Measurements from ENCODE around the gene SAV1. TPM values are rescaled to one million over a fixed set of nuclear protein-coding genes. Genes with fewer than 3 reads are reported as not detected.

Gene SAV1
- total and polyA plus RNA-seq, 2 of the 8 experiments (the other 6 are each of a cell fraction or from before 2014, with no cell fraction given): 15.9 to 78.3 TPM

- no peak overlapping the region for H2BK5ac ChIP-seq (ENCODE audit: low read depth, low read length)
- FAIRE-seq: no peak
- H2AK5ac ChIP-seq (ENCODE audit: low read depth, low read length): no peak overlapping the region
- no peak overlapping the region for H2AFZ ChIP-seq (ENCODE audit: low read length)
- no peak overlapping the region for H3K4me2 ChIP-seq (ENCODE audit: insufficient read depth in 1 of 2, low read depth in 2 of 2, low read length in 2 of 2)
- H4K91ac ChIP-seq (replicated peaks; ENCODE audit: insufficient read length, low read length): no peak overlapping the region
- no peak overlapping the region for H3K18ac ChIP-seq (ENCODE audit: extremely low read depth, low read length)
- no peaks in the 10 kb centered on the region for H3K27me3 ChIP-seq (replicated peaks in 1 of 4; ENCODE audit: control insufficient read depth in 3 of 4, extremely low read depth in 1 of 4, insufficient read depth in 3 of 4, low read length in 3 of 4)
- no peak overlapping the region for H3K56ac ChIP-seq (replicated peaks; ENCODE audit: insufficient read length, low read depth, low read length)
- POLR2A ChIA-PET (ENCODE audit: partially characterized antibody): interaction anchor here (1.2 kb wide), 1 partner anchor 9 kb away, joined by 4 read pairs; no protein-coding TSS in a partner anchor
- no peak overlapping the region for H2BK20ac ChIP-seq (ENCODE audit: low read length)
- no peaks in the 10 kb centered on the region for H3K4me1 ChIP-seq (replicated peaks in 1 of 4; ENCODE audit: control insufficient read depth in 3 of 4, insufficient read depth in 4 of 4, low read length in 3 of 4)
- no peaks in the 10 kb centered on the region; the same call in 1 of the 2 replicates for H3K79me1 ChIP-seq (ENCODE audit: low read depth, low read length)
- H3K79me2 ChIP-seq (ENCODE audit: control insufficient read depth in 1 of 2, insufficient read depth in 2 of 2, low read length in 2 of 2): peaks cover 0 to 11% of the 10 kb centered on the region in 2 experiments; a peak in 1 of 4 replicates
- H4K20me1 ChIP-seq (replicated peaks in 1 of 2; ENCODE audit: control insufficient read depth in 1 of 2, insufficient read depth in 2 of 2, low read length in 2 of 2): peaks cover 0 to 5% of the 10 kb centered on the region in 2 experiments
- no peak overlapping the region for H4K5ac ChIP-seq (ENCODE audit: insufficient read length, low read depth, low read length)
- H4K8ac ChIP-seq (ENCODE audit: extremely low read depth, insufficient read depth, low read length): no peak overlapping the region
- H3K36me3 ChIP-seq (ENCODE audit: control insufficient read depth in 2 of 4, insufficient read depth in 4 of 4, low read length in 3 of 4): peaks cover 0 to 28% (median 6%) of the 10 kb centered on the region in 4 experiments; a peak in 4 of 8 replicates
- 90% methylated on average over 4 of the region's 4 CpGs; no CpG with 5 or more reads in 1 of the 2 experiments for WGBS, 2 experiments (ENCODE audit: extremely low coverage in 1 of 2, insufficient coverage in 1 of 2, insufficient read length in 1 of 2, insufficient replicate concordance in 2 of 2, low coverage in 1 of 2, low lambda C conversion rate in 2 of 2, missing lambda C conversion rate in 1 of 2)
- CTCF ChIA-PET (ENCODE audit: partially characterized antibody): interaction anchor here (0.7 to 1.5 kb wide), 2 partner anchors 59 to 103 kb away, joined by 4 to 5 read pairs; no protein-coding TSS in a partner anchor
- H2BK12ac ChIP-seq (ENCODE audit: low read depth, low read length): no peak overlapping the region
- no peak overlapping the region for H3K4ac ChIP-seq (replicated peaks; ENCODE audit: insufficient read length, low read depth, low read length)
- TF ChIP-seq HDAC2 (IDR thresholded peaks at IDR 0.05; ENCODE audit: borderline replicate concordance in 1 of 2, low read depth in 2 of 2, low read length in 2 of 2) (no peak), POU5F1 (IDR thresholded peaks at IDR 0.05; ENCODE audit: low read depth, low read length) (no peak), BCL11A (IDR thresholded peaks at IDR 0.05; ENCODE audit: low read depth in 2 of 2, low read length in 2 of 2) (no peak), RBBP5 (IDR thresholded peaks at IDR 0.05; ENCODE audit: borderline replicate concordance, low read depth, low read length) (no peak), TCF12 (IDR thresholded peaks at IDR 0.05; ENCODE audit: low read depth, low read length) (no peak)
- no peak overlapping the region for H3K14ac ChIP-seq (ENCODE audit: insufficient read length)
- no peak overlapping the region for H3K4me3 ChIP-seq (ENCODE audit: extremely low read depth in 1 of 4, insufficient read depth in 2 of 4, low read depth in 3 of 4, low read length in 4 of 4)
- DNase-seq (ENCODE audit: low read depth in 1 of 2, low spot score in 2 of 2): no peak
- no peak overlapping the region for H3K23ac ChIP-seq (ENCODE audit: insufficient read length)
- H3K9me3 ChIP-seq (ENCODE audit: insufficient read depth in 2 of 2, low read depth in 1 of 2, low read length in 1 of 2): no peaks in the 10 kb centered on the region
- no peaks in the 10 kb centered on the region for H3K23me2 ChIP-seq (ENCODE audit: low read depth, low read length)
- no peak overlapping the region for H2BK120ac ChIP-seq (replicated peaks; ENCODE audit: low read depth, low read length)
- H2BK15ac ChIP-seq (ENCODE audit: low read length): no peak overlapping the region
- no peak overlapping the region for H3K27ac ChIP-seq (ENCODE audit: low read depth, low read length)
- no peak overlapping the region for H3K9ac ChIP-seq (replicated peaks in 1 of 4; ENCODE audit: extremely low read depth in 1 of 4, low read depth in 3 of 4, low read length in 3 of 4)
Observed at GRCh38 chr14:50633954-50634353, 34.2 kb downstream of the SAV1 start.

Data from H1 (cell line).